GM18520 (cell line): Measurements from ENCODE around the gene VENTX.

Source experiments
- ATAC-seq: cut with Tn5 transposase; IDR thresholded peaks from one replicate; pipeline ENCODE4 v1.9.1; 2021; ENCODE audit not compliant: unreplicated experiment

Gene VENTX

DNA sequence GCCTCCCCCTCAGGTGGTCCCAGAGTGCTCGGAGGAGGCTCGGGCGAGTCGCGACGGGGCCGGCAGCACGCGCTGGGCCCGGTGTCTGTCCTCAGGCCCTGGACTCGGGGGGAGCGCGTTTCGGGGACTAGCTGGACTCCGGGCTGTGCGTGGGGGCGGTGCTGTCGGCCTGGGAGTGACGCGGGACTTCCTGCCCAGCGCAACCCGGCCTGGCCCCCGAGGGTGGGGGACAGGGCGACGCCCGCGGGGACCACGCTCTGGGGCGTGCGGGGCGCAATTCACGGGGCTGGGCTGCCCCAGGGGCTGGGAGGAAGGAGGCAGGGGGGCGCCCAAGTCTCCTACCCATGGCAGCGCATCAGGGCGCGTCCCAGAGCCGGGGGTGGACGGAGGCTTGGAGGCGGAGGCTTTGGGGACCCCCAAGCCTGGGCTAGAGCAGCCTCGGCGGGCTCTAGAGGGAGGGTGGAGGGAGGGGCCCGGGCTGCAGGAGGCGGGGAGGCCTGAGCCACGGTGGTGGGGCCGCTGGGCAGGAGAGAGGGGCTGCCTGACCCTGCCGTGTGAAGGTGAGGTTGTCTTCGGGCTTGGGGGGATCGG lies 2.3 kb upstream of the VENTX start:
- ATAC-seq = no peak

DNA sequence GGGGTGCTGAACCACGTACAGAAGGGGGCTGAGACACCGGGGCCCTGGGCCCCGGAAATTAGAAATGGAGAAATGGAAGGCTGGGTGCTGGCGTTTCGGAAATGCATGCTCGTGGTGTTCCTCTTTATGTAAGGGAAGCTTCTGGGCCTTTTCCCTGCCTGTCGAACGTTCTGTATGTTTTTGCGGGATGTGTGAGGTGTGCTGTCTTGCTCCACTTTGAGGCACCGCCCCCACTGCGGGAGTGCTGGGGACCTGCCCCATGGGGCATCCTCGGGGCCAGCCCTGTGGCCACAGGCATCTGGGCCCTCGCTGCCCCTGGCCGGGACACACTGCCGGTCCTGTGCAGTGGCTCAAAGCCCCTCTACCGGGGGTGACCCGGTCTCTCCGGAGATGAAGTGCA lies 1.7 kb upstream of the VENTX start:
- ATAC-seq = no peak

DNA sequence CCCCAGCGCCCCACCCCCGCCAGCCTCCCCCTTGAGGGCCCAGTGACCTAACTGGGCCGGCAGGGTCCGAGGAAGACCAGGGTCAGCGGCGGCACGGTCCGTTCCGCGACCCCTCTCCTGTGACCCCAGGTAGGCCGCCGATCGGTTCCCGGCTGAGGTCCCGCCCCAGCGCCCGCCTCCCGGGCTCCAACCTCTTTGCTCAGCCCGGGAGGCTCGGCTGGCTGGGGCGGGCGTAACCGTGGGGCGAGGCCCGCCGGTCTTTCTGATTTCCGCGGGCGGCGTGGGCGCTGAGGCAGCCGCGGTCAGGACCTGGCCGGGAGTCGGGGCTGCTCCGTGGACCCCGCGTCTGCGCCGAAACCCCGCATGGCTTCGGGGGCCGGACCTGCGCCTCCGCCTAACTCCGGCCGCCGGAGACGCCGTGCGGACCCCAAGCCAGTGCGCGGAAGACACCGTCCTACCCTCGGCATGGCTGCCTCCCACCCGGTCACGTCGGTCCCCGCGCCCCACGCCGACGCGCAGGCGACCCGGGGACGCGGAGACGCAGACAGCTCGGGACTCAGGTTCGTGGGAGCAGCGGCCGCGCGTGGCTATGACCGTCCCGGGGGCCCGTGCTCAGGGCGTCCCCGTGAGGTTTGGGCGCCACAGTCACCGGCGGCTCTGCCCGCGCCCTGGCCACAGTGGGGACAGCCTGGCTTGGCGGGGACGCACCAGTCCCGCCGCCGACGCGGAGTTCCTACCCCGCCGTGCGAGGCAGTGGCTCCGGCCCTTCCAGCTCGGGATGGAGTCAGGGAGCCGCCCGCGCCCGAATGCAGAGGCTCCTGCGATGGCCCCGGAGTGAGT lies 1.0 kb upstream of the VENTX start:
- no peak for ATAC-seq

DNA sequence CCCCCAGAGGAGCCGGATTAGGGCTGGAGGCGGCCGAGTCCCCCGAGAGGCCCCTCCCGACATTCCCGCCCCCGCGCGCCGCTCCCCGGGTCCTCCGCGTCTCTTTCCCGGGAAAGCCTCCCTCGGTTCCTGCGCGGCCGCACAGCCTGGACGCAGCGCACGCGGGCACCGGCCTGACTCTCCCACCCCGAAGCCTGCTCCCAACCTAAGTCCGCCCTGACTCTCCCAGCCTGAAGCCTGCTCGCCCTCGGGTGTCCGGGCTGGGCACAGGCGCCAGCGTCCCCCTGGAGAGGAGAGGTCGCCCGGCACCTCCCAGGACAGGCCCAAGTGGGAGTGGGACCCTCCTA lies 441 bp upstream of the VENTX start:
- no peak for ATAC-seq

DNA sequence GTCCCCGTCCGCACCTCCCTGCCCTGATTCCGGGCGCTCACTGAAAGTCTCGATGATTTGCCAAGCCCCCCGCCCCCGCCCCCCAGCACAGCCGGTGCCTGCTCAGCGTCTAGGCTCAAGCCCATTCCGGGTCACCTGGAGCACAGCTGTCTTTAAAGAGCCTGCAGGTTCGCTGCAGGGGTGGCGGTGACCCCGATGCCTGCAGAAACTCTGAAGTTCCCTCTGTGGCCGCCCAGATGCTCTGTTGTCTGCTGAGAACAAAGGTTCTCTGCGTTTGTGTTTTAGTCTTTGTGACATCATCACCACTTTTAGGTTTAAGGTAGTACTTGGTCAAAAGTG lies 780 bp downstream of the VENTX start:
- ATAC-seq = no peak

DNA sequence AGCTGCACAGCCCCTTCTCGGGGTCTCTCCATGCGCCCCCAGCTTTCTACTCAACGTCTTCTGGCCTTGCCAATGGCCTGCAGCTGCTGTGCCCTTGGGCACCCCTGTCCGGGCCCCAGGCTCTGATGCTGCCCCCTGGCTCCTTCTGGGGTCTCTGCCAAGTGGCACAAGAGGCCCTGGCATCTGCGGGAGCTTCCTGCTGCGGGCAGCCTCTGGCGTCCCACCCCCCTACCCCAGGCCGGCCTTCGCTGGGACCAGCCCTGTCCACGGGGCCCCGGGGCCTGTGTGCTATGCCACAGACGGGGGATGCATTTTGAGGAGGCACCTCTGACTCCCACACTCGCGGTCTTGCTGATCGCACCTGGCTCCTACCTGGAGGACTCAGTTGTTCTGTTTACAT lies 2.3 kb downstream of the VENTX start:
- no peak for ATAC-seq

DNA sequence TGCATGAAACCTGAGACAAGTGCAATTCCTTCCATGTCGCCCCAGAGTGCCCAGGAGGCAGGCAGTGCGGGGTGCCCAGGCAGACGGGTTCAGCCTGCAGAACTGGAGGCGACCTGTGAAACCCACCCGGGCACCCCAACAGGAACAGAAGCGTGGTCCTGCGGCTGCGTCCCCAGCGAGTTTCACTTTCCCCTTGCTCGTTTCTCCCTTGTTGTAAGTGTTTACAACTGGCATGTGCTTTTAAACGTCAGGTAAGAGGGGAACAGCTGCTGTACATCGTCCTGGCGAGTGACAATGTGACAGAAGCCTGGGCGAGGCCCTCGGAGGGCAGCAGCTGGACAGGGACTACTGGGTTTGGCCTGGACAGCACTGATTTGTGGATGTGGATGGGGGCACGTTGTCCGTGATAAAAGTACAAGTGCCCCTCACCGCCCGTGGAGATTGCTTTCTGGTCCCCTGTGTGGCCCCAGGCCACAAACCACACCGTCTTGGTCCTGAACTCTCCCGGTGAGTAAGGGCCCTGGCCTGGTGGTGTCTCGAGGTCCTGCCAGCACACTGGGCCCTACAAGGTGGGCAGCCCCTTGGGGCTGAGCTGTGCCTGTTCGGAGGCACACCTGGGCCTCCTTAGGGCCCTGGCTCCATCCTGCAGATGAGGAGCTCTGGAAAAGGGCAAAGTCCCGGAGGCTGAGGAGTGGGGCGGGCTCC lies 4.0 kb downstream of the VENTX start:
- no peak for ATAC-seq

DNA sequence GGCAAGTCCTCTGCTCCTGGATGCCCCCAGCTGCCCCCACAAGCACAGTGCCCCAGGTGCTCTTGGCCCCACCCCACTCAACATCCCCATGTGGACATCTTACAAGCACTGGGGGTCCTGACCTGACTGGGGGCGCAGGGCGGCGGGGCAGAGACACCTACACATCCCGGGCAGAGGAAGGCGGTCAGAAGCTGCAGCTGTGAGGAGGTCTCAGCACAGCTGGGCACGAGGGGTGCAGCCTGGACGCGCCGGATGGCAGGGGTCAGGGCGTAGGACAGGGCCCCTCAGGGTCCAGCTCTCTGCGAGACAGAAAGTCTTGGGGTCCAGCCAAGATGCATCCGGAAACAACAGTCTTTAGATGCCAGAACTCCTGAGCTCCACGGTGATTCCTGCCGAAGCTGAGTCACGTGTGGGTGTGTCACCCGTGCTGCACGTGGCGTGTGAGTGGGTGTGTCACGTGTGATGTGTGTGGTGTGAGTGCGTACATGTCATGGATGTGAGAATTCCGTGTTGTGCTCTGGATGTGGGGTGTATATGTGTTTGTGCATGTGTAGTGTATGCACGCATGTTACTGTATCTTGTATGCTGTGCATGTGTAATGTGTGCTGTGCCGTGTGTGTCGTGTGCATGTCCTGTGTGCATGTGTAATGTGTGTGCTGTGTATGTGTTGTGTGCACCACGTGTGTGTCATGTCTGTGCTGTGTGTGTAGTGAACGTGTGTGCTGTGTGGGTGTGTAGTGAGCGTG lies 5.1 kb downstream of the VENTX start:
- ATAC-seq = no peak

DNA sequence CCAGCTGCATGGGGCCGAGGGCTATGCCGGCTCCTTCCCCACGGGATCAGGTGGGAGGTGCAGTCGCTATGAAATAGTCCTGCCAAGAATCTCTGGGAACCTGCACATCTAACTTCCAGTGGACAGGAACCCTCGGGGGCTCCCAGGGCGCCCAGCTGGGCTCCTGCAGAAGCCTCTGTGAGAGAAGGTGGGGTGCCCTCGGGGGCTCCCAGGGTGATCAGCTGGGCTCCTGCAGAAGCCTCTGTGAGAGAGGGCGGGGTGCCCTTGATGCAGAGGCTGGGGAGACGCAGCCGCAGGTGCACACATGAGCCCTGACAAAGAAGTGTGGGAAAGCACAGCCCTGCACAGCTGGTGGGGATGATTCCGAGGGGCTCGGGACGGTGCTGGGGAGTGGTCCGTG lies 5.9 kb downstream of the VENTX start:
- ATAC-seq = no peak

DNA sequence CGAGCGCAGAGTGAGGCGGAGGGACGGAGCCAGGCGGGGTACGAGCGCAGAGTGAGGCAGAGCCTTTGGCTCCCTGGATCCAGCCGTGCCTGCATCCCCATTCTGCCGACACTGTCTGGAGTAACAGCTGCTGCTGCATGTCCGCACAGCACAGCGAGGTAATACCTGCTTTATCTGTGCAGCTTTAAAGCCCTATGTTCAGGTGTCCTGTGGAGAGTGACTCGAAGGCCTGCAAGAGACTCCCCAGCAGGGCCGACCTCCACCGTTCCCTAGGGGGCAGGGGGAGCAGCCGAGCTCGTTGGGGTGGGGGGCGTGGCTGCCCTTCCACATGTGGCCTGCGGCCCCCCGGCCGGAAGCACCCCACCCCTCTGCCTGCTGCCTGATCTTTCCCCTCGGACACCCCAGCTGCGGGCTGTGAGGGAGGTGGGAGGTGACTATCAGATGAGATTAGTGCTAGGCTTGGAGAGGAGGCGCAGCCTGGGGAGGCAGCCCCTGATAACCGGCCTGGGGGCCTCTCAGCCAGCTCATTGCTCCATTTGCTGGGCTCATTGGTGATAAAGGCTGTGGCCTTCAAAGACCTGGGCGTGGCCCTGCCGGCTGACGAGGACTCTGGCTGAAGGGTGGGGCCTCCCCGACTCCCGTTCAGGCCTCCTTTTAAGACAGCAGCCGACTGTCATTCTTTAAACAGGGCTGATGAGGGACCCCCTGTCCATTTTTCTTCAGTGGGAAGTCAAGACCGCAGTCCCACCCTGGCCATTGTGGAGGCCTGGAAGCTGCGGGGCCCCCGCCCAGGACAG lies 8.0 kb downstream of the VENTX start:
- no peak for ATAC-seq

DNA sequence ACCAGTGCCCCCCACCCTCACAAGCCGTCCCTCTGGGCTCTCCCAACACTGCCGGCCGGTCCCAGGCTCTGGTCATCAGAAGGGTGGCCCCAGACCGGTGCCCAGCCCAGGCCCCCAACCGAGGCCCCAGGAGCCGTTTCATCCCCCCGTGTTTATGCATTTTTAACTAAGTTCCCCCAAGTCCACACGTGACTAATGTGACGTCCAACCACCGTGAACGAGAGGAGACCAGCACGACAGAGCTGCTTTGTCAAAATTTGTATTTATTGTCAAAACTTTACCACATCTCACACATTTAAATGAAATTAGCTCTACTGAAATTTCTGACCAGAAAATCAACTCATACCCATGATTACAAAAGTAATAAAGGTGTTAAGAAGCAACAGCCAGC lies 8.6 kb downstream of the VENTX start:
- ATAC-seq = no peak

DNA sequence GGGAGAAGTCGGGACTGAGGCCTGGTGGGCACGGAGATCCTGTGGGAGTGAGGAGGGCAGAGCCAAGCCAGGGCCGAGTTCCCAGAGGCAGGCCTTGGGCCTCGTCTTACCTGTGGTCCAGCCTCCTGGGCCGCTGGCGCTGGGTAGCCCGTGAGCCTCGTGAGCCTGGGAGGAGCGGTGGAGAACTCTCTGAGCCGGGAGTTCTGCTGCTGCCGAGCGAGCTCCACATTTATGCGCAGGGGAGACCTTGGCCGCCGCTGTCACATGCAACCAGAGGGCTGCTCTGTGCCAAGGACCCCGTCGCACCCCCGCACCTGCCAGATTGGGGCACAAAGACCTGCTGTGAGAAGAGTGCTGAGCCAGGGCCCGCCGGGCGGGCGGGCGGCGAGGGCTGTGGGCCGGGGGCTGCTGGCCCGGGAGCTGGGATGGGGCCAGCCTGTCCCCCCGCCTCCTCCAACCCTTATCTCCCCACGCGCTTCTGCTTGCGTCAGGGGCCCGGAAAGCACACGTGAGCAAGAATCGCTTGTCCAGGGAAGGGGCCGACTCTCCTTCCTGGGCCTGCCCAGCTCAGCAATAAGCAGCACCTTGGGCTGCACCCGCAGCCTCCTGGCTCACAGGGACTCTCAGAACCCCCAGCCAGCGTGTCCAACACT lies 10.2 kb downstream of the VENTX start:
- no peak for ATAC-seq

DNA sequence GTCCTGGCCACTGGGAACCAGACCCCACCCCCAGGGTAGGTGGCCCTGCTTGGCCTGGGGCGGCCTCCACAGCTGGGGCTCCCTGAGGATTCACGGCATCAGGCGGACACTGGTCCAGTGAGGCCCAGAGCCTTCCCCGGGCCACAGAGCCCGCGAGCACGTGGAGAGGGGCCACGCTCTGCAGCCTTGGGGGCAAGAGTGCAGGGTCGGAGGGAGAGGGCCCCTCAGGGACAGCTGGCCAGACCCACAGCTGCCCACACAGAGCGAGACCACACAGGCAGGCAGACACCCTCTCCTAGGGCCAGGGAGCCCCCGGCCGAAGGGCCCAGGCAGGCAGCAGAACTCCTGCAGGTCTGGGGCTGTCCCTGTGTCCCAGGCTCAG lies 10.7 kb downstream of the VENTX start:
- no peak for ATAC-seq

DNA sequence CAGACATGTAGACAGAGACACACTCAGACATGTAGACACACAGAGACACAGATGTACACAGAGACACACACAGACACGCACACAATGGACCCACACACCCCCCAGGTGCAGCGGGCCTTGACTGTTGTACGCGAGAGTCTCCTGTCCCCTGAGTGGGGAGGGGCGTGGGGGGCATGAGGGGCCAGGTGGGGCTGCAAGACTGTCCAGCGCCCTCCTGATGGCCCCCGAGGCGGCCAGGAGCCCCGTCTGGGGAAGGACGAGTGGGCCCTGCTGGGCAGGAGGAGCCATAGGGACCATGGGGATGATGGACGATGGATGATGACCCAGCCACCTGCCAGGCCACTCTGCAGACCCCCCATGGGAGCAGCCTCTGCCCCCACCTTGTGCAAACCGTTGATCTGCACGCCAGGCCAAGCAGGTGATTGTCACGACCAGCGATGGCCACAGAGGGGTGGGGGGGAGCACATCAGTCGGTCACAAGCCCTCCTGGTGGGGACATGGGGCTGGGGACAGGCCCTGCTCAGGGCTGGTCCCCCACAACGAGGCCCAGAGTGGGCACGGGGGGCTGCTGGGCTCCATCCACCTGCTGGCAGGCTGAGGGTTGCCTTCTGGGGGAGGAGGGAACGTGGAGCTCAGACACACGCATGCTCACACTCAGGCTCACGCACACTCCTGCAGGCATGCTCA lies 11.6 kb downstream of the VENTX start:
- no peak for ATAC-seq

DNA sequence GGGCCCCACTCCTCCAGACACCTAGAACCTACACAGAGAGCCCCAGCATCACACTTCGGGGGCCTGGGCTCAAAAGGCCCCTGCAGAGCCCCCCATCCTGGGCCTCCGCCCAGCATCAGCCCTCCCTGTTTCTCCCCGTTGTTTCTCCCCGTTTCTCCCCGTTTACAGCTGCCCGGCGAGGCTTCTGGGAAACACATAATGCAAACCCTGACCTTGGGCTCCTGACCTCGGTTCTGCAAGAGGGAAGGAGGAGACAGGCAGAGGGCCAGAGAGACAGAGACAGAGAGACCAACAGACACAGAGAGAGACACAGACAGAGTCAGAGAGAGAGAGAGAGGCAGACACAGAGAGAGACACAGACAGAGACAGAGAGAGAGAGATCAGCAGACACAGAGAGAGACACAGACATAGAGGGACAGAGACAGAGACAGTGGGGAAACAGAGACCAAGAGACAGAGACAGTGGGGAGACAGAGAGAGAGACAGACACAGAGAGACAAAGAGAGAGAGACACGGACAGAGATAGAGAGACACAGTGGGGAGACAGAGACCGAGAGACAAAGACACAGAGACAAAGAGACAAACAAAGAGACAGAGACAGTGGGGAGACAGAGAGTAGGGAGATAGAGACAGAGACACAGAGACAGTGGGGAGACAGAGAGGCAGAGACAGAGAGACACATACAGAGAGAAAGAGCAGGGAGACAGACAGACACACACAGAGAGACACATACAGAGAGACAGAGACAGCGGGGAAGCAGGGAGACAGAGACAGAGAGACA lies 12.5 kb downstream of the VENTX start:
- ATAC-seq = no peak

DNA sequence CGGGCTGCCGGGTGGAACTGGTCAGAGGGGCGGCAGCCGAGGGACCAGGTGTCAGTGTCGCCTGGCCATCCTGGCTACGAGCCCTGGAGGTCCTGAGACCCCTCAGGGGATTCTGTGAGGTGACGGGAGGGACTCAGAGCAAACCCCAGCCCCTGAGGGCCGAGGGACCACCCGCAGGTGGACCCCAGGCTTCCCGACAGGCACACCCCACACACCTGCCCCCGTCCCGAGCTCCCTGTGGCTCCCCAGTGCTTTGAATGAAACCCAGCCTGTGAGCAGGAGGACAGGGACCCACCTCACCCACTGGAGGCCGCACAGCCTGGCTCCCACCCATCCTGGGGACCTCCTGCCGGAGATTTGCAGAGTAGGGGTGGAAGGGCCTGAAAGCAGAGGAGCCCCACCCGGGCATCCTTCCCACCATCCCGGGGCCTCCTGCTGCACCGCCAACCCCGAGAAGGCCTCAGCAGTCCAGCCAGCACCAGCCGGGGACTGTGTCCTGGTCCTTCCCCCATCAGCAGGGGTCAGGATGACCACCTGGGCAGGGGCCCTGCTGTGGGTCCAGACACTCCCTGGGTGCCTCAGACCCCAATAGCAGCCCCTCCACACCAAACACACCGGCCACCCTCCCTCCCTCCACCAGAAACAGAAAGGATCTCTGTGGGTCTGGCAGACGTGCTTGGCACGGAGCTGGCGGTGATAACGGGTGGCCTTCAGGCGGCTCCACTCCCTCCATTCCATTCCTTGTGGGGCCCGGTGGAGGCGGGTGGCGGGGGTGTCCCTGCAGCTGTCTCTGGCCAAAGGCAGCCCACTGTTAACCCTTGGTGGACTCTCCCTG lies 13.9 kb downstream of the VENTX start:
- ATAC-seq = no peak

DNA sequence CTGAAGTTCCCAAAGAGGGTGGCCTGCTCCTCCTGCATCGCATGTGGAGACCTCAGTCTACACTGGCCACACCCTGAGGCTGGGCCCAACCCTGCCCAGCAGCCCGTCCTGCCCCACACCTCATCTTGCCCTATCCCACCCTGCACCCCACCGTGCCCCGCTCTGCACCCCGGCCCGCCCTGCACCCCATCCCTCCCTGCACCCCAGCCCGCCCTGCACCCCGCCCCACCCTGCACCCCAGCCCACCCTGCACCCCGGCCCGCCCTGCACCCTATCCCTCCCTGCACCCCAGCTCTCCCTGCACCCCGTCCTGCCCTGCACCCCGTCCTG lies 14.5 kb downstream of the VENTX start:
- no peak for ATAC-seq

DNA sequence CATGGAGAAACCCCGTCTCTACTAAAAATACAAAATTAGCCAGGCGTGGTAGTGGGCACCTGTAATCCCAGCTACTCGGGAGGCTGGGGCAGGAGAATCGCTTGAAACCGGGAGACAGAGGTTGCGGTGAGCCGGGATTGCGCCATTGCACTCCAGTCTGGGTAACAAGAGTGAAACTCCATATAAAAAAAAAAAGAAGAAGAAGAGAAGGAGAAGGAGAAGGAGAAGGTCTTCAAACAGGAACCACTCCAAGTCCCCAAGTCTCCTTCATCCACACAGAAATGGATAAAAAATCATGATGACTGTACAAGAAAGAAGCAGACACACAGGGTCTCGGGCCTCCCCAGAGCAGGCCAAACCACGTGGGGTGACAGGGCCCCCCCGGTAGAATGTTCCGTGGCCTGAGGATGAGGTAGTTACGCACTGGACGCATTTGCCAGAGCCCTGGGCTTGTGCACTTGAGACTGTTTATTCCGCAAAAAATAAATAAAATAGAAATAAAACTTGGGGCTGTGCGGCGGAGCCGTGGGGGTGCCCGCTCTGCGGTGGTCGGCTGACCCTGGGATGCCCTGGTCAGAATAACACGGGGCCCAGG lies 15.8 kb downstream of the VENTX start:
- no peak for ATAC-seq
